GM23338 (cell line): ENCODE data around the gene CD4. TPM values are rescaled to one million over a fixed set of nuclear protein-coding genes. Genes with fewer than 3 reads are reported as not detected.

Experiments used
- ATAC-seq: fragments of 200-7000 bp; cut with Tn5 transposase; 3 replicates; pipeline ENCODE4 v1.9.1; 2020
- DNase-seq: peaks from one replicate; pipeline ENCODE4 v3.0.0-alpha.2; 2015; ENCODE audit warnings: low spot score
- H2AFZ ChIP-seq: fragments of 200-600 bp; sonication (generic); 2 replicates; pipeline ENCODE4 v1.8.0; 2016; ENCODE audit warnings: antibody characterized with exemption, mild to moderate bottlenecking, moderate library complexity
- H3F3A ChIP-seq: fragments of 200-600 bp; sonication (generic); replicated peaks from 2 replicates; pipeline ENCODE4 v1.8.0; 2017; ENCODE audit warnings: antibody characterized with exemption, mixed run types, low read depth
- H3K27ac ChIP-seq: fragments of 200-600 bp; sonication (generic); 2 replicates; pipeline ENCODE4 v1.6.1; 2016; ENCODE audit warnings: low read depth
- H3K27me3 ChIP-seq: fragments of 200-600 bp; sonication (generic); 2 replicates; pipeline ENCODE4 v1.8.0; 2016; ENCODE audit warnings: mild to moderate bottlenecking, mixed run types, moderate library complexity; ENCODE audit not compliant: insufficient read depth
- H3K36me3 ChIP-seq: fragments of 200-600 bp; sonication (generic); 2 replicates; pipeline ENCODE4 v1.8.0; 2016; ENCODE audit warnings: mild to moderate bottlenecking; ENCODE audit not compliant: insufficient read depth
- H3K4me1 ChIP-seq: fragments of 200-600 bp; sonication (generic); 2 replicates; pipeline ENCODE4 v1.8.0; 2016; ENCODE audit warnings: mild to moderate bottlenecking, moderate library complexity; ENCODE audit not compliant: insufficient read depth
- H3K4me2 ChIP-seq: fragments of 200-600 bp; sonication (generic); 2 replicates; pipeline ENCODE4 v1.7.1; 2017; ENCODE audit warnings: mixed run types
- H3K4me3 ChIP-seq: fragments of 200-600 bp; sonication (generic); 2 replicates; pipeline ENCODE4 v1.6.1; 2016; ENCODE audit warnings: mixed run types
- H3K79me2 ChIP-seq: fragments of 200-600 bp; sonication (generic); replicated peaks from 2 replicates; pipeline ENCODE4 v1.8.0; 2017; ENCODE audit warnings: mild to moderate bottlenecking; ENCODE audit not compliant: insufficient read depth
- H3K9me2 ChIP-seq: fragments of 200-600 bp; sonication (generic); 2 replicates; pipeline ENCODE4 v1.8.0; 2017; ENCODE audit not compliant: insufficient read depth
- H4K20me1 ChIP-seq: fragments of 200-600 bp; sonication (generic); replicated peaks from 2 replicates; pipeline ENCODE4 v1.8.0; 2017; ENCODE audit warnings: mild to moderate bottlenecking; ENCODE audit not compliant: insufficient read depth
- H3K27ac Mint-ChIP-seq: 2 replicates; pipeline ENCODE4 v1.8.0; 2020; ENCODE audit warnings: inconsistent platforms, mild to moderate bottlenecking, moderate library complexity, mixed read lengths
- H3K27me3 Mint-ChIP-seq: 3 replicates; pipeline ENCODE4 v1.8.0; 2022; ENCODE audit warnings: low read depth, mild to moderate bottlenecking, moderate library complexity, mixed read lengths, inconsistent platforms; ENCODE audit not compliant: insufficient read depth, poor library complexity
- H3K36me3 Mint-ChIP-seq: 3 replicates; pipeline ENCODE4 v1.8.0; 2021; ENCODE audit warnings: low read depth, mild to moderate bottlenecking, inconsistent platforms, moderate library complexity, mixed read lengths
- H3K4me1 Mint-ChIP-seq: 3 replicates; pipeline ENCODE4 v1.8.0; 2020; ENCODE audit warnings: mild to moderate bottlenecking, inconsistent platforms, mixed read lengths
- H3K4me3 Mint-ChIP-seq: 3 replicates; pipeline ENCODE4 v1.8.0; 2021; ENCODE audit warnings: moderate library complexity, mild to moderate bottlenecking, inconsistent platforms, mixed read lengths
- H3K9me3 Mint-ChIP-seq: 3 replicates; pipeline ENCODE4 v1.8.0; 2020; ENCODE audit warnings: moderate library complexity, mild to moderate bottlenecking, inconsistent platforms, mixed read lengths
- CREB1 ChIP-seq: fragments of 250-450 bp; sonication (Bioruptor Pico); IDR thresholded peaks from 2 replicates; pipeline ENCODE4 v1.5.0; 2020; ENCODE audit warnings: low read depth, mild to moderate bottlenecking, moderate library complexity
- EZH2 ChIP-seq: fragments of 200-600 bp; sonication (generic); IDR thresholded peaks from one replicate; pipeline ENCODE4 v1.8.0; 2017; ENCODE audit warnings: antibody characterized with exemption, mild to moderate bottlenecking, low read depth; ENCODE audit not compliant: unreplicated experiment
- JUNB ChIP-seq: IDR thresholded peaks from one replicate; pipeline ENCODE4 v1.6.1; 2016; ENCODE audit warnings: antibody characterized with exemption; ENCODE audit not compliant: unreplicated experiment
- NANOG ChIP-seq: IDR thresholded peaks from 2 replicates; pipeline ENCODE4 v1.6.1; 2016; ENCODE audit warnings: antibody characterized with exemption, borderline replicate concordance
- POLR2AphosphoS5 ChIP-seq: IDR thresholded peaks from 2 replicates; pipeline ENCODE4 v1.6.1; 2016; ENCODE audit warnings: antibody characterized with exemption, low read depth
- STAT1 ChIP-seq: IDR thresholded peaks from one replicate; pipeline ENCODE4 v1.6.1; 2016; ENCODE audit warnings: antibody characterized with exemption; ENCODE audit not compliant: unreplicated experiment
- ZNF331 ChIP-seq: fragments of 250-450 bp; sonication (Bioruptor Pico); IDR thresholded peaks from 2 replicates; pipeline ENCODE4 v1.5.0; 2020; ENCODE audit warnings: low read depth, mild to moderate bottlenecking, moderate library complexity
- polyA plus RNA-seq: library from polyadenylated mRNA; unstranded; fragments of >200 nt; fragmentation: Nextera tagmentation; extraction: Ambion mirVana; gene quantifications from 2 replicates; pipeline ENCODE4 v1.2.1, GENCODE V29; 2016
- total RNA-seq: library from RNA; depleted of rRNA; stranded (reverse); fragments of >200 nt; shearing (Covaris generic); gene quantifications from 2 replicates; pipeline ENCODE4 v1.2.3, GENCODE V29; 2014
- TF ChIP-seq, protein P1 (sequence below), 2 experiments: fragments of 200-600 bp in 1 of 2; sonication (generic) in 1 of 2; conservative IDR thresholded peaks; 2 replicates each; pipeline versions ENCODE4 v1.5.1 to v1.6.1; 2016 to 2017; ENCODE audit warnings: antibody characterized with exemption in 2 of 2, low read depth in 2 of 2, mild to moderate bottlenecking in 2 of 2, moderate library complexity in 1 of 2
- TF ChIP-seq, protein P2 (sequence below): IDR thresholded peaks from 2 replicates; pipeline ENCODE4 v1.6.1; 2016; ENCODE audit warnings: antibody characterized with exemption

Gene CD4
- total and polyA plus RNA-seq, 2 experiments from 2014 or later, result 1.5 to 2.0 TPM

DNA sequence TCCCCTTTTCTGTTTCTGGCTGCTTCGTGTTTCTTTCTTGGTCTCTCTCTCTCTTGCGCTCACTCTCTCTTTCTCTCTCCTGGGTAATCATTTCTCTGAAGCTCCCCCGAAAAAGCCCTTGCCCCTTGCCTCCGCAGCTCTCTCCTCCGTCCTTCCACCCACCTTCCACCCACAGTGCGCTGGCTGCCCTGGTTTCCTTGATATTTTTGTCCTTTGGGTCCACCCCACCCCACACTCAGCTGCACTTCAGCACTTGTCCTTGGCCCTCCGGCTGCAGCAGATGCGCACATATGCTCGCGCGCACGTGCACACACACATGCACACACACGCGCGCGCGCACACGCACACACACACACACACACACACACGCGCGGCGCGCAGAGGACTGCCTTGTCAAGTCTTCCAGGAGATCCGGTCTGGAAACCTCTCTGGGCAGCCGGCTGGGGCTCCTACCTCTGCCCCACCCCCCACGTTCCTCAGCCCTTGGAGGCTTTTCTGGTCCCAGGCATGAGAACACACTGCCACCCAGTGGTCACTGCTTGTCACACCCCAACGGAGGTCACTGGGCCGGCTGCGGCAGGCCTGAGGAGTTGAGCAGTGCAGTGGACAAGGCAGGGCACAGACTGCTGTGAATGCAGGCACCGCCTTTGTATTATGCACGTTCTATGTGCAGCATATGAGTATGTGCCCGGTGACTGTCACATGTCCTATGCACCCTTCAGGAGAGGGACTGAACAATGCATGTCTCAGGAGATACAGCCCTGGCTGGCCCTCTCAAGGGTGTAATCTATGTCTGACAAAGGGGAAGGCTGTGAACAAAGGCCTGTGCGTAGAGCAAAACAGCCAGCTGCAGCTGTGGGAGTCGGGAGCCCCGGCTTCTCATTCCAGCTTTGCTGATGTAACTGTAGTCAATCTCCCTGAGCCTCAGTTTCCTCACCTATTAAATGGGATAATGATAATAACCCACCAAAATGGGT, 10.5 kb upstream of the CD4 start:
- Histone ChIP-seq H3F3A (peaks cover 12% of the 10 kb centered on the region; the same call in 1 of the 2 replicates), H2AFZ (peak overlapping the region; percentile 99), H3K4me2 (peak overlapping the region; percentile 99), H3K9me2 (no peaks in the 10 kb centered on the region), H3K36me3 (no peaks in the 10 kb centered on the region), H3K27me3 (peaks cover 48% of the 10 kb centered on the region), H3K27ac (peak overlapping the region; percentile 5; the same call in 1 of the 2 replicates), H4K20me1 (no peaks in the 10 kb centered on the region), H3K4me3 (peak overlapping the region; percentile 71), H3K79me2 (no peaks in the 10 kb centered on the region), H3K4me1 (peaks cover 6% of the 10 kb centered on the region; the same call in 1 of the 2 replicates)
- H3K27me3 Mint-ChIP-seq, result peaks cover 51% of the 10 kb centered on the region
- no peaks in the 10 kb centered on the region; the same call in 2 of the 3 replicates for H3K9me3 Mint-ChIP-seq
- TF ChIP-seq, protein P1, sequence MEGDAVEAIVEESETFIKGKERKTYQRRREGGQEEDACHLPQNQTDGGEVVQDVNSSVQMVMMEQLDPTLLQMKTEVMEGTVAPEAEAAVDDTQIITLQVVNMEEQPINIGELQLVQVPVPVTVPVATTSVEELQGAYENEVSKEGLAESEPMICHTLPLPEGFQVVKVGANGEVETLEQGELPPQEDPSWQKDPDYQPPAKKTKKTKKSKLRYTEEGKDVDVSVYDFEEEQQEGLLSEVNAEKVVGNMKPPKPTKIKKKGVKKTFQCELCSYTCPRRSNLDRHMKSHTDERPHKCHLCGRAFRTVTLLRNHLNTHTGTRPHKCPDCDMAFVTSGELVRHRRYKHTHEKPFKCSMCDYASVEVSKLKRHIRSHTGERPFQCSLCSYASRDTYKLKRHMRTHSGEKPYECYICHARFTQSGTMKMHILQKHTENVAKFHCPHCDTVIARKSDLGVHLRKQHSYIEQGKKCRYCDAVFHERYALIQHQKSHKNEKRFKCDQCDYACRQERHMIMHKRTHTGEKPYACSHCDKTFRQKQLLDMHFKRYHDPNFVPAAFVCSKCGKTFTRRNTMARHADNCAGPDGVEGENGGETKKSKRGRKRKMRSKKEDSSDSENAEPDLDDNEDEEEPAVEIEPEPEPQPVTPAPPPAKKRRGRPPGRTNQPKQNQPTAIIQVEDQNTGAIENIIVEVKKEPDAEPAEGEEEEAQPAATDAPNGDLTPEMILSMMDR (conservative IDR thresholded peaks at IDR 0.05; ENCODE audit: low read depth in 2 of 2), result peak; percentile 92 to 99
- TF ChIP-seq CREB1 (CRISPR knock-in tag), result peak; percentile 42; the same call in 1 of the 2 replicates
- TF ChIP-seq POLR2AphosphoS5, result 0 out of 2 replicates have a peak, but pooled peaks have one; percentile 34
- no peak for TF ChIP-seq ZNF331 (CRISPR knock-in tag)
- DNase-seq (peak; percentile 99), ATAC-seq (peak; percentile 91)
- H3K27ac Mint-ChIP-seq, result peak overlapping the region; percentile 59
- peaks cover 7% of the 10 kb centered on the region; the same call in 2 of the 3 replicates for H3K36me3 Mint-ChIP-seq
- peaks cover 43% of the 10 kb centered on the region for H3K4me1 Mint-ChIP-seq
- H3K4me3 Mint-ChIP-seq, result peak overlapping the region; percentile 89

DNA sequence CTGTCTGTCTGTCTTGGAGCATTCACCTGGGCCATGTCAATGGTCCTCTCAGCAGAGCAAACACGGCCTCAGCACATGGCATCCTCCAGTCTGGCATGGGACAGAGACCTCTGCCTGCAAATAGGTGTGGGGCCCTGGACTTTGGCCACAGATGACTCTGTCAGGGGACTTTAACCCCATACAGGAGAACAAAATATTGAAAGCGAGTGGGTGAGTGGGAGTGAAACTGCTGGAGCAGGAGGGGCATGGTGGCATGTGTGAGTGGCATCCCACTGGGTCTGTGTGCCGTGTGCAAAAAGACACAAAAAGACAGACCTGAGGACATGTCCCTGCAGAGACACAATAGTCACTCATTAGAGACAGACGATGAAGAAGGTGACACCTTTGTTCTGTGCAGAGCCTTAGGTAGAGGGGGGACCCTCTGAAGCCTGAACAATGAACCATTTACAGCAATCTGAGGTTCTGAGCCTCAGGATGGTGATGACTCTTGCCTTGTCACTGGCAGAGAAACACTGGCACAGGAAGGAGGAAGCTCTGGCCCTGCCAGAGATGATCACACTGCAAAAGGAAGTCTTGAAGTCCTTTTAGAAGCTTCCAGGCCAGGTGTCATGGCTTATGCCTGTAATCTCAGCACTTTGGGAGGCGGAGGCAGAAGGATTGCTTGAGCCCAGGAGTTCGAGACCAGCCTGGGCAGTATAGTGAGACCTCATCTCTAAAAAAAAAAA, 9.5 kb upstream of the CD4 start:
- Histone ChIP-seq H2AFZ (no peak overlapping the region), H3K9me2 (no peaks in the 10 kb centered on the region), H4K20me1 (no peaks in the 10 kb centered on the region), H3K79me2 (no peaks in the 10 kb centered on the region), H3K27me3 (peaks cover 38% of the 10 kb centered on the region), H3K36me3 (no peaks in the 10 kb centered on the region), H3K4me3 (no peak overlapping the region), H3F3A (peaks cover 5% of the 10 kb centered on the region; the same call in 1 of the 2 replicates), H3K4me1 (peaks cover 6% of the 10 kb centered on the region; the same call in 1 of the 2 replicates), H3K4me2 (0 out of 2 replicates have a peak overlapping the region, but pooled peaks have one; percentile 99), H3K27ac (peak overlapping the region; percentile 5; the same call in 1 of the 2 replicates)
- peaks cover 41% of the 10 kb centered on the region for H3K27me3 Mint-ChIP-seq
- no peak for DNase-seq
- no peaks in the 10 kb centered on the region; the same call in 2 of the 3 replicates for H3K9me3 Mint-ChIP-seq
- H3K27ac Mint-ChIP-seq, result no peak overlapping the region
- H3K36me3 Mint-ChIP-seq, result peaks cover 4% of the 10 kb centered on the region; the same call in 2 of the 3 replicates
- H3K4me1 Mint-ChIP-seq, result peaks cover 35% of the 10 kb centered on the region
- ATAC-seq, result no peak
- no peak overlapping the region; the same call in 2 of the 3 replicates for H3K4me3 Mint-ChIP-seq
- TF ChIP-seq JUNB (no peak), STAT1 (no peak), NANOG (no peak), ZNF331 (CRISPR knock-in tag) (no peak), EZH2 (no peak), POLR2AphosphoS5 (no peak)
- TF ChIP-seq, protein P1 (conservative IDR thresholded peaks at IDR 0.05; ENCODE audit: low read depth in 2 of 2), result no peak
- TF ChIP-seq, protein P2, sequence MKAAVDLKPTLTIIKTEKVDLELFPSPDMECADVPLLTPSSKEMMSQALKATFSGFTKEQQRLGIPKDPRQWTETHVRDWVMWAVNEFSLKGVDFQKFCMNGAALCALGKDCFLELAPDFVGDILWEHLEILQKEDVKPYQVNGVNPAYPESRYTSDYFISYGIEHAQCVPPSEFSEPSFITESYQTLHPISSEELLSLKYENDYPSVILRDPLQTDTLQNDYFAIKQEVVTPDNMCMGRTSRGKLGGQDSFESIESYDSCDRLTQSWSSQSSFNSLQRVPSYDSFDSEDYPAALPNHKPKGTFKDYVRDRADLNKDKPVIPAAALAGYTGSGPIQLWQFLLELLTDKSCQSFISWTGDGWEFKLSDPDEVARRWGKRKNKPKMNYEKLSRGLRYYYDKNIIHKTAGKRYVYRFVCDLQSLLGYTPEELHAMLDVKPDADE, result no peak
